HAP-1 (cell line): Measurements from ENCODE around the gene PTPRD.
A peak's percentile ranks its signal among the peaks of the same experiment; 100 is the strongest.

Source experiments
- DNase-seq, 2 experiments: peaks; one replicate each; pipeline ENCODE4 v3.0.0-alpha.2; 2016 to 2020; ENCODE audit warnings: low spot score in 2 of 2
- H3K27me3 ChIP-seq: fragments of 250-450 bp; sonication (Bioruptor Pico); 2 replicates; pipeline ENCODE4 v1.5.1; 2020; ENCODE audit warnings: low read depth, mild to moderate bottlenecking, moderate library complexity
- H3K36me3 ChIP-seq: fragments of 250-450 bp; sonication (Bioruptor Pico); replicated peaks from 2 replicates; pipeline ENCODE4 v1.5.1; 2020; ENCODE audit warnings: mild to moderate bottlenecking
- H3K4me1 ChIP-seq: fragments of 250-450 bp; sonication (Bioruptor Pico); 2 replicates; pipeline ENCODE4 v1.5.1; 2020; ENCODE audit warnings: mild to moderate bottlenecking
- H3K4me3 ChIP-seq: fragments of 250-450 bp; sonication (Bioruptor Pico); 2 replicates; pipeline ENCODE4 v1.5.1; 2020; ENCODE audit warnings: mild to moderate bottlenecking, moderate library complexity
- H3K9me3 ChIP-seq: fragments of 250-450 bp; sonication (Bioruptor Pico); 2 replicates; pipeline ENCODE4 v1.5.1; 2020; ENCODE audit warnings: mild to moderate bottlenecking, moderate library complexity
- in situ Hi-C: fragments of 300-500 bp; cut with MboI; formaldehyde crosslinking; loops from 3 replicates; pipeline ENCODE4 v1.14.3; 2020; ENCODE audit warnings: low sequenced_read_pairs, inconsistent platforms, mixed read lengths

Gene PTPRD

GRCh38 chr9:8780386-8780785 lies 1832.4 kb downstream of the PTPRD start:
- in situ Hi-C loops, result no loop called here
- Histone ChIP-seq H3K27me3 (no peaks in the 10 kb centered on the region), H3K4me1 (peaks cover 5% of the 10 kb centered on the region), H3K4me3 (no peak overlapping the region), H3K9me3 (no peaks in the 10 kb centered on the region), H3K36me3 (no peaks in the 10 kb centered on the region)
- DNase-seq, result no peak

- in situ Hi-C loops, result no loop called here
- Histone ChIP-seq H3K4me1 (peaks cover 2% of the 10 kb centered on the region; the same call in 1 of the 2 replicates), H3K9me3 (no peaks in the 10 kb centered on the region), H3K27me3 (no peaks in the 10 kb centered on the region), H3K4me3 (no peak overlapping the region), H3K36me3 (no peaks in the 10 kb centered on the region)
- no peak for DNase-seq
Measured at GRCh38 chr9:8779478-8779877, 1833.3 kb downstream of the PTPRD start.

GRCh38 chr9:8778356-8778755 lies 1834.4 kb downstream of the PTPRD start:
- Histone ChIP-seq H3K9me3 (no peaks in the 10 kb centered on the region), H3K4me1 (peaks cover 2% of the 10 kb centered on the region; the same call in 1 of the 2 replicates), H3K36me3 (no peaks in the 10 kb centered on the region), H3K4me3 (no peak overlapping the region), H3K27me3 (no peaks in the 10 kb centered on the region)
- DNase-seq, result no peak
- in situ Hi-C loops, result no loop called here

GRCh38 chr9:8772302-8772701 lies 1840.5 kb downstream of the PTPRD start:
- H3K36me3 ChIP-seq, result no peaks in the 10 kb centered on the region
- H3K9me3 ChIP-seq, result no peaks in the 10 kb centered on the region
- no peak for DNase-seq
- no peaks in the 10 kb centered on the region for H3K4me1 ChIP-seq
- in situ Hi-C loops, result no loop called here
- no peaks in the 10 kb centered on the region for H3K27me3 ChIP-seq
- H3K4me3 ChIP-seq, result no peak overlapping the region

GRCh38 chr9:8769153-8769552 lies 1843.6 kb downstream of the PTPRD start:
- no peaks in the 10 kb centered on the region for H3K4me1 ChIP-seq

GRCh38 chr9:8766096-8766495 lies 1846.7 kb downstream of the PTPRD start:
- Histone ChIP-seq H3K27me3 (no peaks in the 10 kb centered on the region), H3K36me3 (no peaks in the 10 kb centered on the region), H3K9me3 (no peaks in the 10 kb centered on the region), H3K4me1 (no peaks in the 10 kb centered on the region), H3K4me3 (no peak overlapping the region)
- in situ Hi-C loops, result no loop called here
- DNase-seq, result no peak

More at GRCh38 chr9:8769153-8769552, 1843.6 kb downstream of the PTPRD start:
- Histone ChIP-seq H3K36me3 (no peaks in the 10 kb centered on the region), H3K4me3 (no peak overlapping the region), H3K9me3 (no peaks in the 10 kb centered on the region), H3K27me3 (no peaks in the 10 kb centered on the region)
- in situ Hi-C loops, result no loop called here
- no peak for DNase-seq

- Histone ChIP-seq H3K9me3 (no peaks in the 10 kb centered on the region), H3K36me3 (no peaks in the 10 kb centered on the region), H3K27me3 (no peaks in the 10 kb centered on the region), H3K4me1 (no peaks in the 10 kb centered on the region), H3K4me3 (no peak overlapping the region)
- no peak for DNase-seq
- in situ Hi-C loops, result no loop called here
Measured at GRCh38 chr9:8764051-8764450, 1848.8 kb downstream of the PTPRD start.

- H3K4me3 ChIP-seq, result no peak overlapping the region
- no peak for DNase-seq
- H3K27me3 ChIP-seq, result no peaks in the 10 kb centered on the region
- in situ Hi-C loops, result no loop called here
- H3K4me1 ChIP-seq, result no peaks in the 10 kb centered on the region
- H3K36me3 ChIP-seq, result no peaks in the 10 kb centered on the region
- H3K9me3 ChIP-seq, result no peaks in the 10 kb centered on the region
Measured at GRCh38 chr9:8762479-8763085, 1850.2 kb downstream of the PTPRD start.

- no peaks in the 10 kb centered on the region for H3K36me3 ChIP-seq
- peaks cover 5% of the 10 kb centered on the region for H3K4me1 ChIP-seq
- DNase-seq, result no peak
- no peaks in the 10 kb centered on the region for H3K9me3 ChIP-seq
- H3K4me3 ChIP-seq, result no peak overlapping the region
- H3K27me3 ChIP-seq, result no peaks in the 10 kb centered on the region
- in situ Hi-C loops, result no loop called here
Measured at GRCh38 chr9:8760000-8760767, 1852.6 kb downstream of the PTPRD start.

- no peak overlapping the region for H3K4me3 ChIP-seq
- H3K4me1 ChIP-seq, result peaks cover 12% of the 10 kb centered on the region
- H3K36me3 ChIP-seq, result no peaks in the 10 kb centered on the region
- H3K27me3 ChIP-seq, result no peaks in the 10 kb centered on the region
- no peaks in the 10 kb centered on the region for H3K9me3 ChIP-seq
- in situ Hi-C loops, result no loop called here
- no peak for DNase-seq
Measured at GRCh38 chr9:8757881-8758280, 1854.9 kb downstream of the PTPRD start.

GRCh38 chr9:8754751-8755150 lies 1858.1 kb downstream of the PTPRD start:
- Histone ChIP-seq H3K27me3 (no peaks in the 10 kb centered on the region), H3K36me3 (no peaks in the 10 kb centered on the region), H3K4me3 (no peak overlapping the region), H3K9me3 (no peaks in the 10 kb centered on the region), H3K4me1 (peaks cover 33% of the 10 kb centered on the region)
- in situ Hi-C loops, result no loop called here
- DNase-seq, result peak in 1 of 2 experiments; percentile 88

- peaks cover 33% of the 10 kb centered on the region for H3K4me1 ChIP-seq
- no peaks in the 10 kb centered on the region for H3K27me3 ChIP-seq
- H3K36me3 ChIP-seq, result no peaks in the 10 kb centered on the region
- in situ Hi-C loops, result no loop called here
- no peaks in the 10 kb centered on the region for H3K9me3 ChIP-seq
- no peak for DNase-seq
- H3K4me3 ChIP-seq, result no peak overlapping the region
Measured at GRCh38 chr9:8751406-8751930, 1861.3 kb downstream of the PTPRD start.

GRCh38 chr9:8750639-8751051 lies 1862.2 kb downstream of the PTPRD start:
- Histone ChIP-seq H3K4me3 (no peak overlapping the region), H3K27me3 (no peaks in the 10 kb centered on the region), H3K4me1 (peaks cover 28% of the 10 kb centered on the region), H3K9me3 (no peaks in the 10 kb centered on the region), H3K36me3 (no peaks in the 10 kb centered on the region)
- in situ Hi-C loops, result no loop called here
- DNase-seq, result peak; percentile 82 to 93

GRCh38 chr9:8745347-8745746 lies 1867.5 kb downstream of the PTPRD start:
- in situ Hi-C loops, result no loop called here
- H3K9me3 ChIP-seq, result no peaks in the 10 kb centered on the region
- H3K36me3 ChIP-seq, result no peaks in the 10 kb centered on the region
- DNase-seq, result no peak
- no peak overlapping the region for H3K4me3 ChIP-seq
- peaks cover 3% of the 10 kb centered on the region for H3K4me1 ChIP-seq
- no peaks in the 10 kb centered on the region for H3K27me3 ChIP-seq
